Measurements from ENCODE around the gene RAPGEF6.

RAPGEF6 gene

DNA sequence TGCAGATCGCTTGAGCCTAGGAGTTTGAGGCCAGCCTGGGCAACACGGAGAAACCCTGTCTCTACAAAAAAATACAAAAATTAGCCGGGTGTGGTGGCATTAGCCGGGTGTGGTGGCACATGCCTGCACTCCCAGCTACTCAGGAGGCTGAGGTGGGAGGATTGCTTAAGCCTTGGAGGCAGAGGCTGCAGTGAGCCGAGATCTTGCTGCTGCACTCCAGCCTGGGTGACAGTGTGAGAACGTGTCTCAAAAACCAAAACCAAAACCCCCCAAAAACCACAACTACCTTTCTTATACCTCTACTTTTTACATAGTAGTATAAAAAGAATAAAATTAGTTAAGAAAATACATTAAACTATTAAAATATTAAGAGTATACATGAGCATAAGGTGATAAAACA is 121.2 kb downstream of the RAPGEF6 start:
- in situ Hi-C loops (cut with HindIII; ENCODE audit: low sequenced_read_pairs): no loop called here
- TF ChIP-seq, protein P1, sequence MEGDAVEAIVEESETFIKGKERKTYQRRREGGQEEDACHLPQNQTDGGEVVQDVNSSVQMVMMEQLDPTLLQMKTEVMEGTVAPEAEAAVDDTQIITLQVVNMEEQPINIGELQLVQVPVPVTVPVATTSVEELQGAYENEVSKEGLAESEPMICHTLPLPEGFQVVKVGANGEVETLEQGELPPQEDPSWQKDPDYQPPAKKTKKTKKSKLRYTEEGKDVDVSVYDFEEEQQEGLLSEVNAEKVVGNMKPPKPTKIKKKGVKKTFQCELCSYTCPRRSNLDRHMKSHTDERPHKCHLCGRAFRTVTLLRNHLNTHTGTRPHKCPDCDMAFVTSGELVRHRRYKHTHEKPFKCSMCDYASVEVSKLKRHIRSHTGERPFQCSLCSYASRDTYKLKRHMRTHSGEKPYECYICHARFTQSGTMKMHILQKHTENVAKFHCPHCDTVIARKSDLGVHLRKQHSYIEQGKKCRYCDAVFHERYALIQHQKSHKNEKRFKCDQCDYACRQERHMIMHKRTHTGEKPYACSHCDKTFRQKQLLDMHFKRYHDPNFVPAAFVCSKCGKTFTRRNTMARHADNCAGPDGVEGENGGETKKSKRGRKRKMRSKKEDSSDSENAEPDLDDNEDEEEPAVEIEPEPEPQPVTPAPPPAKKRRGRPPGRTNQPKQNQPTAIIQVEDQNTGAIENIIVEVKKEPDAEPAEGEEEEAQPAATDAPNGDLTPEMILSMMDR (IDR thresholded peaks at IDR 0.05; ENCODE audit: low read depth, low read length): no peak
- no peak for DNase-seq (ENCODE audit: low read depth, low spot score)
- no peak overlapping the region for H3K4me3 ChIP-seq (ENCODE audit: low read depth, low read length)

DNA sequence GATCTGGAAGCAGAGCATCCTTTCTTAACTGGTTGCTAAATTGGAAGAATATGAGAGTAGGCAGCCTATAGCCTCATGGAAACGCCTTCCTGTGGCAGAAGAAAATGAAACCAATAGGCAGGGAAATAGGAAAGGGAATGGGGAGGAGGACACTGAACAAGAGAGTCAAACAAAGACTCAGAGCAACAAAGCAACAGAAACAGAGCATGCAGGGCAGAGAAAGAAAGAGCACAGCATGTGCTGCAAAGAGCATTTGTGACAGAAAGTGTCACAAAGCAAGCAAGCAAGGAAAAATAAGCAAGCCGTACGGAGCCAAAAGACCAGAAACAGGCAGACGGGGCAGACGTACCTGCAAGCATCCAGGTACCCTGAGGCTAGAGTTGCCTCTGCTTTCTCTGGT is 123.1 kb downstream of the RAPGEF6 start:
- TF ChIP-seq, protein P1 (IDR thresholded peaks at IDR 0.05; ENCODE audit: low read depth, low read length): no peak
- in situ Hi-C loops (cut with HindIII; ENCODE audit: low sequenced_read_pairs): no loop called here
- H3K4me3 ChIP-seq (ENCODE audit: low read depth, low read length): no peak overlapping the region
- DNase-seq (ENCODE audit: low read depth, low spot score): no peak

DNA sequence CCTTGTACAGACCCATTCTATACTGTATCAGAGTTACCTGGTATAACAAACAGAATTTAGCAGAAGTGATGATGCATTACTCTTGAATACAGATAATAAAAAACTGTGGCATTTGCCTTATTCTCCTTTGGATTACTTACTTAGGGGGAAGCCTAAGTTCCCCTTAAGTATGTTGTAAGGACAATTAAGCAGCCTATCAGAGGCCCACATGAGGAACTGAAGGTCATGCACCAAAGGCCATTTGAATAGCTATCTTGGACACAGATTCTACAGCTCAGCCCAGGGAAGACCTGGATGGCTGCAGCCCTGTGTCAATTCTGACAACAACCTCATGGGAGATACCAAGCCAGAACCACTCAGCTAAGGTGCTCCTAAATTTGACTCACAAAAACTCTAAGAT is 125.2 kb downstream of the RAPGEF6 start:
- no peak overlapping the region for H3K4me3 ChIP-seq (ENCODE audit: low read depth, low read length)
- TF ChIP-seq, protein P1 (IDR thresholded peaks at IDR 0.05; ENCODE audit: low read depth, low read length): no peak
- DNase-seq (ENCODE audit: low read depth, low spot score): no peak
- in situ Hi-C loops (cut with HindIII; ENCODE audit: low sequenced_read_pairs): no loop called here

DNA sequence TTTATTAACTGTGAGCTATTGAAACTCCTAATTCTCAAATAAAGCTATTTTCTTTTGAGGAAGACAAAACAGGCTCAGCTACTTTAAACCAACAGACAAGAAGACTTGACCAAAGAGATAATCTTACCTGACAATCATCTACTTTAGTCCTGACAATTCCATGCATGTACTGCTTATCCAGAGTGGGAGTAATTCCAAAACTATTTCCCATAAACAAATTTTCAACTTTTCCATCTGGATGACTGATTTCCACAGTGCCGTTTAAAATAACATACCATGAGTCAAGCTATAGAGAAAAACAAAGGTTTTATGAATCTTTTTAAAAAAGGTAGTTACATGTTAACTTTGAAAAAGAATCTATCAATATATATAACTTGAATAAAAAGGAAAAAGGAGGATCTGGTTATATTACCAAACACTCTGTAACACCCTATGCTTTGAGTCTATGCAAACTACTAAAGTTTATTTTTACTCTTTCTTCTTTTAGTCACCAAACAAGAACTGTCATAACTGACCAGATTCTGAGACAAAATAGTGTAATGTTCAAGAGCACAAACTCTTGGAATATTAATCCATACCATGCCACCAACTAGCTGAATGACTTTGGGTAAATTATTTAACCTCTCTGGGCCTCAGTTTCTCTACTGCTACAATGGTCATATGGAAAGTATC is 129.7 kb downstream of the RAPGEF6 start:
- peak; percentile 7 for DNase-seq (ENCODE audit: low read depth, low spot score)
- no peak overlapping the region for H3K4me3 ChIP-seq (ENCODE audit: low read depth, low read length)
- in situ Hi-C loops (cut with HindIII; ENCODE audit: low sequenced_read_pairs): no loop called here
- TF ChIP-seq, protein P1 (IDR thresholded peaks at IDR 0.05; ENCODE audit: low read depth, low read length): no peak

DNA sequence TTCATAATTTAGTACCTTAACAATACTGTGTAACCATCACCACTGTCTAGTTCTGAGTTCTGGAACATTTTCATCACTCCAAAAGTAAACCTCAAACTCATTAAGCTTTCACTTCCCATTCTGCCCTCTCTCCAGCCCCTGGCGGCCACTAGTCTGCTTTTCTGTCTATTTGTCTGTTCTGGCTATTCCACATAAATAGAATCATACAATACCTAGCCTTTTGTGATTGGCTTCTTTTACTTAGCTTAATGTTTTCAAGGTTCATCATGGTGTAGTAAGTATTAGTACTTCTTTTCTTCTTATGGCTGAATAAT is 138.7 kb downstream of the RAPGEF6 start:
- TF ChIP-seq, protein P1 (IDR thresholded peaks at IDR 0.05; ENCODE audit: low read depth, low read length): no peak
- in situ Hi-C loops (cut with HindIII; ENCODE audit: low sequenced_read_pairs): no loop called here
- no peak overlapping the region for H3K4me3 ChIP-seq (ENCODE audit: low read depth, low read length)
- no peak for DNase-seq (ENCODE audit: low read depth, low spot score)

DNA sequence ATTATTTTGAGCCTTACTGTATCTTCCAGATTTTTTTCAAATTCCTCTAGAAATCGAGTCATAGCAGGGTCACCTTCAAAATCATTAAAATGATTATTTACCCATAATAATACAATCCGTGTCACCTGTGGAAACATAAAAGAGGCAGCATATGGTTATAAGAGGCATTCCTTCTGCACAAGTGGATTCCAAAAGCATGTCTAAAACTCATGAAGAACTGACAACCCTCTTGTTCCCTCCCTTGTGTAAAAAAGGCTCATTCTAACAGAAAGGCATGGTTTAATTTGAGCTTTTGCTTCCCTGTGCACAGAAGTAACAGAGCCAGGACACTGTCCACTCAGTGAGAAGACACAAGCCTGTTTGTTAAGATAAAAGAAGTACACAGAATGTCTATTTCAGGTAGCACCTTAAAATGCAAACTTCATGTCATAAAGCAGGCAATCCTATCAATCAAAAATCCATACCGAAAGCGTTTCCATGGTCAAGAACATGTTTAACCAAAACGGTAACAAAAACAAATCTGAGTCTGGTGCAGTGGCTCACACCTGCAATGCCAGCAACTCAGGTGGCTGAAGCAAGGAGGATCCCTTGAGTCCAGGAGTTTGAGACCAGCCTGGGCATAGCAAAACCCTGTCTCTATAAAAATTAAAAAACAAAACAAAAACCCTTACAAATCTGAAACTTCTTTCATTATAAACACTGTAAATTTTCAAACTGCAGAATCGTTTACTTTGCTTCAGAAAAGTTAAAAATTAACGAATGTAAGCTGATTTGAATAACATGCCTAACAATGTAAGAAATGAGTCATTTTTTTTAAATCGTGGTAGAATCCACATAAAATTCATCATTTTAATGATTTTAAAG is 139.3 kb downstream of the RAPGEF6 start:
- in situ Hi-C loops (cut with HindIII; ENCODE audit: low sequenced_read_pairs): no loop called here
- DNase-seq (ENCODE audit: low read depth, low spot score): no peak
- no peak overlapping the region for H3K4me3 ChIP-seq (ENCODE audit: low read depth, low read length)
- TF ChIP-seq, protein P1 (IDR thresholded peaks at IDR 0.05; ENCODE audit: low read depth, low read length): no peak
